NCI-H345 treated with DMSO at 0.1 percent for 48 hours (cell line): ENCODE data around the gene NKAPD1.
"Not testable (repeated sequence)": the region's sequence is repeated elsewhere in the genome, so short reads cannot be mapped to it uniquely, and the experiment has no call there.

Experiments used
- DNase-seq: peaks from one replicate; lab custom pipeline; 2025; ENCODE audit not compliant: unreplicated experiment; lab: John Stamatoyannopoulos, UW

The NKAPD1 gene, protein sequence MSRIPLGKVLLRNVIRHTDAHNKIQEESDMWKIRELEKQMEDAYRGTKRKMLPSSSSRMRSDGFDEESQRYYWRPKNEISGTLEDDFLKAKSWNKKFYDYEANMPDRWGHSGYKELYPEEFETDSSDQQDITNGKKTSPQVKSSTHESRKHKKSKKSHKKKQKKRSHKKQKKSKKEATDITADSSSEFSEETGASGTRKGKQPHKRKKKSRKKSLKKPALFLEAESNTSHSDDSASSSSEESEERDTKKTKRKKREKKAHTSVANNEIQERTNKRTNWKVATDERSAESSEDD

DNA sequence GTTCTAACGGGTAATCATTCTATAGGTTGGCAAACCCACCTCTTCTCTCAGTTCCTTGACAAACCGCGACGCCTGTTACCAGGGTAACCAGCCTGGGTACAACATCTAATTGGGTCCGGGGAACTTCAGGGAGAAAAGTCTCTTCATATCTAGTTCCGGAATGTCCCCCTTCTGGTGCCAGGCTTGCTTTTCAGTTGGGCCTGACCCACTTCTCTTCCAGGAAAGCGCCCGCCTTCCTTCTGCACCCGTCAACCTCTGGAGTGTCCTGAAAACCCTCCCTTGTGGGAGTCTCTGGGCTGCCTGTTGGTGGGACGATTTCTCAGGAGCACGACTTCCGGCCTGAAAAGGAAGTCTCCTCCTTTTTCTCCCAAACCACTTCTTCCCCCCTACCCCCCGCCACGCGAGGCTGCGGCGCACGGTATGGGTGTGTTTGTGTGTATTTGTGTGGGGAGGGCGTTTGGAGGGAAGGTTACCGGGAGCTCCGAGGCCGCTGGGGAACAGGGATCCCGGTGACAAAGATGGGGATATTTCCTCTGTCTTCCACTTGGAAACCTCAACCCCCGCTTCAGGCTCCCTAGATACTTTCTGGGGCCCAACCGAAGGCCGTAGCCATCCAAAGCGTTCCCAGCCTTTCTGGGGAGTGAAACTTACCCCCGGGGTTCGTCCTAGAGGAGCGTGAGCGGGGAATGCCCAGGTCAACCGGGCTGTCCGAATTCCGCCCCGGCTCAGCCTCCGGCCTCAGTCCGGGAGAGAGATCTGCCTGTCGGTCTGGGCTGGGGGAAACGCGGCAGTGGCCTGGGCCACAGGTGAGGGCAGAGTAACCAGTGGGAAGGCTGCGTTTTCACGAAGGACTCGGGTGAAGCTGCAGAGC lies at the start of gene NKAPD1, which contains the start of gene PIH1D2:
Gene NKAPD1, plus strand, starts transcription at position 359 of the 871 bp plus-strand sequence. CDS start 1,276 bp downstream, outside the sequence.
Gene PIH1D2, minus strand, starts transcription at position 77 of the 871 bp plus-strand sequence. CDS start 843 bp downstream, outside the sequence.
- peak; percentile 93 for DNase-seq

DNA sequence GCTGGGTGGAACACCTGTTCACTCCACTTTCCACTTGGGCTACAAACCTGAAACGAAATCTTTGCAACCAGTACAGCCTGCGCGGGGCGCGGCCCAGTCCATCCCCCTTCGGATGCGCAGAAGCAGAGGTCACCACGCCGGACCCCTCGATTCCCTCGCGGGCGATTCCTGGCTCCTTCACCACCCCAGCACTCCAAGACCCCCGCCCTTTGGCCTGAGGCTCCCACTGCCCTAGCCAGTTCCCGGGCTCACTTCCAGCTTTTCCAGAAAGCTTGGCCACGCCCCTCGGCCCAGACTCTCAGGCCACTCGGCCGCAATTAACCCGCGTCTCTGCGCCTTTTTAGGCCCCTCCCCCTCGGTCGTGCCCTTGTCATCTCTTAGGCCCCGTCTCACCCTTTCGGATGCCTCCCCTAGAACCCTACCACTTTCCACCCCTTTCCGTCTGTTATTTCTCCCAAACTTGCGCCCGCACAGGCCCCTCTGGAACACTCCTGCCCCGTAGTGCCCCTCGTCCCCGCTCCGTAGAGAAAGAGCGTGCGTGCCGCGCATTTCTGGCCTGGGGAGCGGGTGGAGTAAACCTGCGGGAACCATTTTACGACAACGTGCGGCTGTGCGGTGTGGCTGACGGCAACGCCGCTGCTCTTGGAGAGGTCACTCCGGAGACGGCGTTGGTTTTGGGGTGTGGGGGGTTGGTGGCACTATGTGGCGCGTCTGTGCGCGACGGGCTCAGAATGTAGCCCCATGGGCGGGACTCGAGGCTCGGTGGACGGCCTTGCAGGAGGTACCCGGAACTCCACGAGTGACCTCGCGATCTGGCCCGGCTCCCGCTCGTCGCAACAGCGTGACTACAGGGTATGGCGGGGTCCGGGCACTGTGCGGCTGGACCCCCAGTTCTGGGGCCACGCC lies 49.1 kb upstream of the NKAPD1 start, which contains the start of gene DLAT:
Gene DLAT, plus strand, starts transcription at position 636 of the 906 bp plus-strand sequence. Its CDS starts 65 bp downstream, at position 701.
- peak; percentile 83 for DNase-seq

GRCh38 chr11:112025707-112026106 lies 48.4 kb upstream of the NKAPD1 start:
- DNase-seq: no peak

- not testable (repeated sequence) for DNase-seq
Measured at GRCh38 chr11:112026784-112027410, 47.2 kb upstream of the NKAPD1 start.

GRCh38 chr11:112029460-112029859 lies 44.6 kb upstream of the NKAPD1 start:
- DNase-seq: no peak

GRCh38 chr11:112033902-112034301 lies 40.2 kb upstream of the NKAPD1 start:
- DNase-seq: no peak

DNA sequence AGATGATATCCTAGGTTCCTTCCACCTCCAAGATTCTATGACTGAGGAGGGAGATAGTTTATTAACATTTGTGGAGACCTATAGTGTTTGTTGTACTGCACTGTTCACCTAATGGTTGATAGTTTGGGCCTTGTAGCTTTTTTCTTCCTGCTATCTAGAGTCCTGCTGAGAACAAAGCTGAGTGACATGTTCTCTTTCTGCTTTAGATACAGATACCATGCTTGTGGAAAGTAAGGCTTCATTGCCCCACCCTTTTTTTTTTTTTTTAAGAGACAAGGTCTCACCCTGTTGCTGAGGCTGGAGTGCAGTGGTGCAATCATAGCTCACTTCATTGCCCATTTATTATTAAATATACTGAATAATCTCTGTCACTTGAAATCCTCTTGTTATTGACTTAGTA lies 36.6 kb upstream of the NKAPD1 start:
- no peak for DNase-seq

DNA sequence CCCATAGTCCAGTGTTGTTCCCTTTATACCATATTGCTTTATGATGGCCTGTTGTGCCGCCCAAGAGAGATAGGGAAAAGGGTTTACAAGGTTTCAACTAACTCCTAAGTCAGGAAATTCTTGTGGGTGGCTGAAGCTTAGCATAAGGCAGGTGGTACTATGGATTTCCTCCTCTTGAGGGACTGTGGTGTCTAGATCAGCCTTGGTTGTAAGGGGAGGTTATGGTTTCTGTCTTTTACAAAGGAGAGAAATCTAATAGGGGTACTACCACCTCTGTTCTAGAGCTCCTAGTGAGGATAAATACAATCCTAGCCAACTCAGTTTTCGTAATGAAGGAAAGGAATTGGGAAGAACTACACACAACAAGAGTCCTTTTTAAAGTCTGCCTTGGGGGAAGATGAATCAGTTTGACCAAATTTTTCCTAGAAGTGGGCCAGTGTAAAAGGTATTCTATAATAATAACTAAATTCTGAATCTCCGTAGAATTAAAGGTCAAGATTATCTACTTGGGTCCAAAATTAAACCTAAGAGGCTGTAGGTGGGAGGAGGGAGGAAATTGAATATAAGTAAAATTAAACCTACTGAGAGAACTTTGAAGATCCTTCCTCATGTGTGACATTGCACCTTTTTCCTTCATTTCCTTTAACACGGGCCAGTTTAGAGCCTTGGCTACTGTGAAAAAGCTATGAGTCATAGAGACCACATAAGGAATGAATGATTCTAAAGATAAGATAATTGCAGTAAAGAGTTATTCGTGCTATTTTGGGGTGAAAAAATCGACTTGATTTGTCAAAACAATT lies 31.7 kb upstream of the NKAPD1 start:
- no peak for DNase-seq

- no peak for DNase-seq
Measured at GRCh38 chr11:112042961-112043304, 31.2 kb upstream of the NKAPD1 start.

- no peak for DNase-seq
Measured at GRCh38 chr11:112044961-112045360, 29.1 kb upstream of the NKAPD1 start.

- DNase-seq: not testable (repeated sequence)
Measured at GRCh38 chr11:112046647-112047046, 27.5 kb upstream of the NKAPD1 start.

GRCh38 chr11:112048256-112048655 lies 25.8 kb upstream of the NKAPD1 start:
- DNase-seq: not testable (repeated sequence)

DNA sequence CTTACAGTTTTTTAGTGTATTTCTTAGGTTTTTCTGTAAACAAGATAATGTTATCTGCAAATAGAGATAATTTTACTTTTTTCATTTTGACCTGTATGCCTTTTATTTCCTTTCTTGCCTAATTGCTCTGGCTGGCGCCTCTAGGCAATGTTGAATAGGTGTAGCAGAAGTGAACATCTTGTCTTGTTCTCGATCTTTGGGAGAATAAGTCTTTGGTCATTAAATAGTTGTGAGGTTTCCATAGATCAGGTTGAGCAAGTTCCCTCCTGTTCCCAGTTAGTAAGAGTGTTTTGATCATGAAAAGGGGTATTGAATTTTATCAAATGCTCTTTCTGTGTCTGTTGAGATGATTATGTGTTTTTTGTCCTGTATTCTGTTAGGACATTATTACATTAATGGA lies 24.3 kb upstream of the NKAPD1 start:
- no peak for DNase-seq

DNA sequence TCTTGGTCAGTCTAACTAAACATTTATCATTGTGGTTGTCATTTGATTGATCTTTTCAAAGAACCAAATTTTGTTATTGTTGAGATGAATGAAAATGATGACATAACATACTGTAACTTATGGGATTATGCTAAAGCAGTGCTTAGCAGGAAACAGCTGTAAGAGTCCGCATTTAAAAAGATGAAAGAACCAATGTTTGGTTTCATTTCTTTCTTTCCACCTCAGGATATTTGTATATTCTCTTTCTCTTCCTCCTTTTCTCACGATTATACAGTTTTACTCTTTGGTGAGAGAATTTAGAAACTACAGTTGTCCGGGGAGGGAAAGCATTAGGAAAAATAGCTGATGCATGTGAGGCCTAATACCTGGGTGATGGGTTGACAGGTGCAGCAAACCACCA lies 23.4 kb upstream of the NKAPD1 start:
- DNase-seq: no peak

DNA sequence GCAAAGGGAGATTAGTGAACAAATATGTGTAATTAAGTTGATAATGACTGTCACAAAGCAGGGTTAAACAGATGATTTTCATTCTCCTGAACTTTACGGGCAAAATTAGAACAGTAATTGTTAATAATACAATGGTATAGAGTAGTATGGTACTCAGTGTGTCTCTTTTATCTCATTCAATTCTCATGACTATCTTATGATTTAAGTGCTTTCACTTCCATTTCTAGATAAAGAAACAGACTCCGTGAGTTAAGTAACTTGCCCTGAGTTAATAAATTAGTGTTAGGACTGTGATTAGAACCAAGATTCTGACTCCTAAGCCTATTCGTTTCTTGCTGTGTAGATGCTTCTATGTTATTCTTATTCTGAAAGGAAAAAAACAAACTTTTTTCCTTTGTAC lies 22.3 kb upstream of the NKAPD1 start:
- no peak for DNase-seq

- no peak for DNase-seq
Measured at GRCh38 chr11:112057170-112057569, 16.9 kb upstream of the NKAPD1 start.

DNA sequence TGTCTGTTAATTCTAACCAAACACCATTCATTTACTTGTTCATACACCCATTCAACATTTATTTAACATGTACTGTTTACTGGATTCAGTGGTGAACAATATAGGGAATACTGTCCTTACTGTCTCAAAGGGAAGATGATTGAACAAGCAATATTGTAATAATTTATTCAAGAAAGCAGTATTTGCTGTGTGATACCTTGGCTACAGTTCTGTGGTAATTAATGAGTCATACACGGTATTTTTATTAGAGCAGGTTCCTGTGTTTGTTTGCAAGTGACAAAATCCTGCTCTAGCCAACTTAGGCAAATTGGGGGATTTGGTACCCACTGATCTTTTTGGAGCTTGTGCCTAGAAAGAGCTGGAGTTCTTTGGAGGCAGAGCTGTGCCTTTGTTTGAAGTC lies 16.0 kb upstream of the NKAPD1 start:
- no peak for DNase-seq

DNA sequence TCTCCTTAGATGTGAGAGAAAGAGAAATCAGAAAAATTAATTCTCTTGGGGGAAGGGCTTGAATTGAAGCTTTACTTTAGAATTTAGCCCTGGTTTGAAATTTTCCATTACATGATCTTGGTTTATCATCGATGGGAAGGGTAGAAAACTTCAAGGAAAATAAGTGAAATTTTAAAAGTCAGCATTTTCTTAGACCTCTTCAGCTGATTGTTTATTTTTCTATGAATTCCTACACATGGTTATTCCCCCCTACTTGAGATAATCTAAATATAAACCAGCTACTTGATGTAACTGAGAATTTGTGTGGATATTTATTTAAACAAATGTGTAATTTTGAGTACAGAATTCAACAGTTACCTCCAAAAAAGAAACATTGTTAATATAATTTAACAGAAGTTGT lies 11.2 kb upstream of the NKAPD1 start:
- DNase-seq: no peak

DNA sequence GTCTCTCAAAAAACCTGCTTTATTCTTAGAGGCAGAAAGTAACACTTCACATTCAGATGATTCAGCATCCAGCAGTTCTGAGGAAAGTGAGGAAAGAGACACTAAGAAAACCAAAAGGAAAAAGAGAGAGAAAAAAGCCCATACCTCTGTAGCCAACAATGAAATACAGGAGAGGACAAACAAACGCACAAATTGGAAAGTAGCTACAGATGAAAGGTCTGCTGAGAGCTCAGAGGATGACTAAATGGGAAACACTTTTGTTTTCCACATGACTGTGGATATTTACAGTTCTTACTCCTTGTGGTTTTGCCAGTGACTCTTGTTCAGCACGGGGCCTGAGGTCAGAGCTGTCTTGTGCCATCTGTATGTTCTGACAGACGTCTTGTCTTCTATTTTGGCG lies 8.6 kb downstream of the NKAPD1 start:
- no peak for DNase-seq
